ENCODE results near the gene PAH. TPM values are rescaled to one million over a fixed set of nuclear protein-coding genes. Genes with fewer than 3 reads are reported as not detected.
A peak's percentile ranks its signal among the peaks of the same experiment; 100 is the strongest.

PAH gene
- total and polyA plus RNA-seq, 2 of the 13 experiments (the other 11 are each of a cell fraction or from before 2014, with no cell fraction given) = 192 to 451 TPM

DNA sequence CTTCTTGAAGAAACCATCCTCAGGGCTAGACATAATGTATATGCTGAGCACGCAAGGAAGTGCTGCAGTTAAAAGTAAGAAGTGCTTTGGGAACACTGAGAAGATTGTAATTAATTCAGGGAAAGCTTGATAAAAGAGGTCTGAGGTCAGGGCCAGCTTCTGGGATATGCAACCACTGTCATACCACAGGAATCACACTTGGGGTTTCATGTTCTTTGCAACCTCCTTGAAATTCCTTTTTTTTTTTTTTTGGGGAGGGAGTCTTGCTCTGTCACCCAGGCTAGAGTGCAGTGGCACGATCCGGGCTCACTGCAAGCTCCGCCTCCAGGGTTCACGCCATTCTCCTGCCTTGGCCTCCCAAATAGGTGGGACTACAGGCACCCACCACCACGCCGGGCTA, 6.9 kb downstream of the PAH start (continued):
- TF ChIP-seq, protein P1, sequence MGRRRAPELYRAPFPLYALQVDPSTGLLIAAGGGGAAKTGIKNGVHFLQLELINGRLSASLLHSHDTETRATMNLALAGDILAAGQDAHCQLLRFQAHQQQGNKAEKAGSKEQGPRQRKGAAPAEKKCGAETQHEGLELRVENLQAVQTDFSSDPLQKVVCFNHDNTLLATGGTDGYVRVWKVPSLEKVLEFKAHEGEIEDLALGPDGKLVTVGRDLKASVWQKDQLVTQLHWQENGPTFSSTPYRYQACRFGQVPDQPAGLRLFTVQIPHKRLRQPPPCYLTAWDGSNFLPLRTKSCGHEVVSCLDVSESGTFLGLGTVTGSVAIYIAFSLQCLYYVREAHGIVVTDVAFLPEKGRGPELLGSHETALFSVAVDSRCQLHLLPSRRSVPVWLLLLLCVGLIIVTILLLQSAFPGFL (CRISPR knock-in tag; IDR thresholded peaks at IDR 0.05) = no peak

DNA sequence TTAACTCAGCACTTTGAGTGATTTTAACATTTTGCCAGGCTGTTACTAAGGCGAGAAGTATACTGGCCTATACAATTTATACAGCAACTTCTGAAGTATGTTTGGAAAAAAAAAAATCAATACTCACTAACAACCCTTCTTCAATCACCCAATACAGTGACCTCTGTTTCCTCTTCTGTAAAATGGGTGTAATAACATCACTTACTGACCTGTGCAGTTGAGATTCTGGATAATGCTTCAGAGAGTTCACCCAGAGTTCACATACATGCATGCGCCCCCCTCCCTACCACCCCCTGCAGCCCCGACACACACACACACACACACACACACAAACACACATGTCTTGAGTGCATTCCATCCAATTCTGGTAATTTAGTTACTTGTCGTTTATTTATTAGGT, 9.1 kb downstream of the PAH start:
- POLR2A ChIA-PET = interaction anchor here (0.8 to 2.1 kb wide), 3 partner anchors 9 to 10 kb away, joined by 3 to 5 read pairs (median 3); partner anchors contain the start of gene PAH
- Histone ChIP-seq H3K27me3 (ENCODE audit: control insufficient read depth in 1 of 2, insufficient read depth in 2 of 2, low read length in 2 of 2) (no peaks in the 10 kb centered on the region), H3K4me2 (ENCODE audit: low read depth, low read length) (no peak overlapping the region), H3K4me1 (ENCODE audit: insufficient read depth, low read length) (peaks cover 92% of the 10 kb centered on the region), H3K79me2 (ENCODE audit: insufficient read depth, low read length) (peaks cover 95% of the 10 kb centered on the region), H4K20me1 (ENCODE audit: insufficient read depth, low read length) (no peaks in the 10 kb centered on the region), H3K9ac (ENCODE audit: insufficient read depth, low read depth, low read length) (no peak overlapping the region), H3K9me3 (ENCODE audit: low read length) (no peaks in the 10 kb centered on the region), H2AFZ (ENCODE audit: low read length) (no peak overlapping the region), H3K4me3 (replicated peaks in 1 of 3; ENCODE audit: insufficient read depth in 1 of 3, low read depth in 2 of 3, low read length in 3 of 3) (no peak overlapping the region), H3K36me3 (replicated peaks in 1 of 2; ENCODE audit: control insufficient read depth in 1 of 2, insufficient read depth in 2 of 2, low read length in 2 of 2) (peaks cover 12 to 16% of the 10 kb centered on the region in 2 experiments), H3K27ac (ENCODE audit: extremely low read length, insufficient read depth, low read length) (no peak overlapping the region)
- ATAC-seq (no peak), DNase-seq (ENCODE audit: low spot score) (no peak), FAIRE-seq (no peak)
- intact Hi-C loops (cut with micrococcal nuclease; ENCODE audit: unreplicated experiment) (no loop called here), in situ Hi-C loops (cut with HindIII; ENCODE audit: extremely low pct_ligation_motif_present, low pct_unique_long_range_greater_than_20kb) (no loop called here)
- 93% methylated on average over 4 of the region's 4 CpGs for WGBS (ENCODE audit: low lambda C conversion rate)
- no TSS peak for BruUV-seq (replicated peaks)
- CTCF ChIA-PET (ENCODE audit: low intra/inter-chr PET ratio, low total read pairs) = no interaction called here
- TF ChIP-seq SMARCC2 (IDR thresholded peaks at IDR 0.05) = no peak
- TF ChIP-seq ZMYM3 (CRISPR knock-in tag; IDR thresholded peaks at IDR 0.05) = 0 out of 2 replicates have a peak, but pooled peaks have one; percentile 42
- no peak for TF ChIP-seq SAFB2 (CRISPR knock-in tag; IDR thresholded peaks at IDR 0.05; ENCODE audit: borderline replicate concordance, low read depth)
- TF ChIP-seq, protein P2, sequence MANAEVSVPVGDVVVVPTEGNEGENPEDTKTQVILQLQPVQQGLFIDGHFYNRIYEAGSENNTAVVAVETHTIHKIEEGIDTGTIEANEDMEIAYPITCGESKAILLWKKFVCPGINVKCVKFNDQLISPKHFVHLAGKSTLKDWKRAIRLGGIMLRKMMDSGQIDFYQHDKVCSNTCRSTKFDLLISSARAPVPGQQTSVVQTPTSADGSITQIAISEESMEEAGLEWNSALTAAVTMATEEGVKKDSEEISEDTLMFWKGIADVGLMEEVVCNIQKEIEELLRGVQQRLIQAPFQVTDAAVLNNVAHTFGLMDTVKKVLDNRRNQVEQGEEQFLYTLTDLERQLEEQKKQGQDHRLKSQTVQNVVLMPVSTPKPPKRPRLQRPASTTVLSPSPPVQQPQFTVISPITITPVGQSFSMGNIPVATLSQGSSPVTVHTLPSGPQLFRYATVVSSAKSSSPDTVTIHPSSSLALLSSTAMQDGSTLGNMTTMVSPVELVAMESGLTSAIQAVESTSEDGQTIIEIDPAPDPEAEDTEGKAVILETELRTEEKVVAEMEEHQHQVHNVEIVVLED (CRISPR knock-in tag; IDR thresholded peaks at IDR 0.05; ENCODE audit: borderline replicate concordance) = no peak
- TF ChIP-seq ZNF569 (CRISPR knock-in tag; IDR thresholded peaks at IDR 0.05; ENCODE audit: borderline replicate concordance) = no peak
- TF ChIP-seq NFYC (CRISPR knock-in tag; IDR thresholded peaks at IDR 0.05) = no peak
- TF ChIP-seq, protein P3, sequence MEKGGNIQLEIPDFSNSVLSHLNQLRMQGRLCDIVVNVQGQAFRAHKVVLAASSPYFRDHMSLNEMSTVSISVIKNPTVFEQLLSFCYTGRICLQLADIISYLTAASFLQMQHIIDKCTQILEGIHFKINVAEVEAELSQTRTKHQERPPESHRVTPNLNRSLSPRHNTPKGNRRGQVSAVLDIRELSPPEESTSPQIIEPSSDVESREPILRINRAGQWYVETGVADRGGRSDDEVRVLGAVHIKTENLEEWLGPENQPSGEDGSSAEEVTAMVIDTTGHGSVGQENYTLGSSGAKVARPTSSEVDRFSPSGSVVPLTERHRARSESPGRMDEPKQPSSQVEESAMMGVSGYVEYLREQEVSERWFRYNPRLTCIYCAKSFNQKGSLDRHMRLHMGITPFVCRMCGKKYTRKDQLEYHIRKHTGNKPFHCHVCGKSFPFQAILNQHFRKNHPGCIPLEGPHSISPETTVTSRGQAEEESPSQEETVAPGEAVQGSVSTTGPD (CRISPR knock-in tag; IDR thresholded peaks at IDR 0.05) = no peak
- TF ChIP-seq, protein P4, sequence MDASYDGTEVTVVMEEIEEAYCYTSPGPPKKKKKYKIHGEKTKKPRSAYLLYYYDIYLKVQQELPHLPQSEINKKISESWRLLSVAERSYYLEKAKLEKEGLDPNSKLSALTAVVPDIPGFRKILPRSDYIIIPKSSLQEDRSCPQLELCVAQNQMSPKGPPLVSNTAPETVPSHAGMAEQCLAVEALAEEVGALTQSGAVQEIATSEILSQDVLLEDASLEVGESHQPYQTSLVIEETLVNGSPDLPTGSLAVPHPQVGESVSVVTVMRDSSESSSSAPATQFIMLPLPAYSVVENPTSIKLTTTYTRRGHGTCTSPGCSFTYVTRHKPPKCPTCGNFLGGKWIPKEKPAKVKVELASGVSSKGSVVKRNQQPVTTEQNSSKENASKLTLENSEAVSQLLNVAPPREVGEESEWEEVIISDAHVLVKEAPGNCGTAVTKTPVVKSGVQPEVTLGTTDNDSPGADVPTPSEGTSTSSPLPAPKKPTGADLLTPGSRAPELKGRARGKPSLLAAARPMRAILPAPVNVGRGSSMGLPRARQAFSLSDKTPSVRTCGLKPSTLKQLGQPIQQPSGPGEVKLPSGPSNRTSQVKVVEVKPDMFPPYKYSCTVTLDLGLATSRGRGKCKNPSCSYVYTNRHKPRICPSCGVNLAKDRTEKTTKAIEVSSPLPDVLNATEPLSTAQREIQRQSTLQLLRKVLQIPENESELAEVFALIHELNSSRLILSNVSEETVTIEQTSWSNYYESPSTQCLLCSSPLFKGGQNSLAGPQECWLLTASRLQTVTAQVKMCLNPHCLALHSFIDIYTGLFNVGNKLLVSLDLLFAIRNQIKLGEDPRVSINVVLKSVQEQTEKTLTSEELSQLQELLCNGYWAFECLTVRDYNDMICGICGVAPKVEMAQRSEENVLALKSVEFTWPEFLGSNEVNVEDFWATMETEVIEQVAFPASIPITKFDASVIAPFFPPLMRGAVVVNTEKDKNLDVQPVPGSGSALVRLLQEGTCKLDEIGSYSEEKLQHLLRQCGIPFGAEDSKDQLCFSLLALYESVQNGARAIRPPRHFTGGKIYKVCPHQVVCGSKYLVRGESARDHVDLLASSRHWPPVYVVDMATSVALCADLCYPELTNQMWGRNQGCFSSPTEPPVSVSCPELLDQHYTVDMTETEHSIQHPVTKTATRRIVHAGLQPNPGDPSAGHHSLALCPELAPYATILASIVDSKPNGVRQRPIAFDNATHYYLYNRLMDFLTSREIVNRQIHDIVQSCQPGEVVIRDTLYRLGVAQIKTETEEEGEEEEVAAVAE (CRISPR knock-in tag; IDR thresholded peaks at IDR 0.05; ENCODE audit: borderline replicate concordance) = no peak
- TF ChIP-seq RBFOX2 (IDR thresholded peaks at IDR 0.05; ENCODE audit: low read depth, low read length) = peak; percentile 52; the same call in 1 of the 2 replicates
- no peak for TF ChIP-seq DR1 (CRISPR knock-in tag; IDR thresholded peaks at IDR 0.05)
- TF ChIP-seq, protein P5, sequence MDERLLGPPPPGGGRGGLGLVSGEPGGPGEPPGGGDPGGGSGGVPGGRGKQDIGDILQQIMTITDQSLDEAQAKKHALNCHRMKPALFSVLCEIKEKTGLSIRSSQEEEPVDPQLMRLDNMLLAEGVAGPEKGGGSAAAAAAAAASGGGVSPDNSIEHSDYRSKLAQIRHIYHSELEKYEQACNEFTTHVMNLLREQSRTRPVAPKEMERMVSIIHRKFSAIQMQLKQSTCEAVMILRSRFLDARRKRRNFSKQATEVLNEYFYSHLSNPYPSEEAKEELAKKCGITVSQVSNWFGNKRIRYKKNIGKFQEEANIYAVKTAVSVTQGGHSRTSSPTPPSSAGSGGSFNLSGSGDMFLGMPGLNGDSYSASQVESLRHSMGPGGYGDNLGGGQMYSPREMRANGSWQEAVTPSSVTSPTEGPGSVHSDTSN (CRISPR knock-in tag; IDR thresholded peaks at IDR 0.05) = no peak

All from HepG2 (cell line).